Neuronal stem cell (in vitro differentiated cells): ENCODE results near the gene LRRC32.

Source experiments
- DNase-seq: peaks from one replicate; pipeline ENCODE4 v3.0.0-alpha.2; 2013; ENCODE audit warnings: low spot score
- H2AFZ ChIP-seq: one replicate; pipeline ENCODE4 v1.6.1; 2013; ENCODE audit warnings: mild to moderate bottlenecking, low read length, inconsistent platforms
- H2AK5ac ChIP-seq: 2 replicates; pipeline ENCODE4 v1.6.1; 2013; ENCODE audit warnings: low read depth, mild to moderate bottlenecking, inconsistent platforms, low read length, moderate library complexity, mixed read lengths
- H2BK120ac ChIP-seq: 2 replicates; pipeline ENCODE4 v1.6.1; 2013; ENCODE audit warnings: low read depth, mild to moderate bottlenecking, inconsistent platforms, low read length, moderate library complexity, mixed read lengths
- H2BK12ac ChIP-seq: one replicate; pipeline ENCODE4 v1.6.1; 2013; ENCODE audit warnings: low read length, inconsistent platforms
- H2BK15ac ChIP-seq: 2 replicates; pipeline ENCODE4 v1.6.1; 2013; ENCODE audit warnings: mild to moderate bottlenecking, low read length, inconsistent platforms, mixed read lengths
- H2BK5ac ChIP-seq: one replicate; pipeline ENCODE4 v1.6.1; 2013; ENCODE audit warnings: inconsistent platforms, mild to moderate bottlenecking, low read length, moderate library complexity
- H3K14ac ChIP-seq: one replicate; pipeline ENCODE4 v1.6.1; 2013; ENCODE audit warnings: low read length, inconsistent platforms
- H3K18ac ChIP-seq: 2 replicates; pipeline ENCODE4 v1.6.1; 2013; ENCODE audit warnings: low read length, inconsistent platforms
- H3K23ac ChIP-seq: 2 replicates; pipeline ENCODE4 v1.6.1; 2013; ENCODE audit warnings: low read depth, mild to moderate bottlenecking, mixed read lengths, low read length, inconsistent platforms; ENCODE audit not compliant: poor library complexity
- H3K27ac ChIP-seq: replicated peaks from 3 replicates; pipeline ENCODE4 v1.5.1; 2013; ENCODE audit warnings: low read length, inconsistent platforms
- H3K27me3 ChIP-seq, 3 experiments: 2 replicates each; pipeline ENCODE4 v1.6.1; 2013; ENCODE audit warnings: low read length in 3 of 3, mild to moderate bottlenecking in 2 of 3, inconsistent platforms in 1 of 3, low read depth in 1 of 3, mixed read lengths in 1 of 3, moderate library complexity in 1 of 3; ENCODE audit not compliant: control insufficient read depth in 3 of 3, insufficient read depth in 3 of 3
- H3K36me3 ChIP-seq, 2 donors: replicated peaks in 1 of 2; 2 replicates each; pipeline ENCODE4 v1.6.1; 2013; ENCODE audit warnings: low read length in 2 of 2; ENCODE audit not compliant: control insufficient read depth in 2 of 2, insufficient read depth in 2 of 2
- H3K4ac ChIP-seq: 2 replicates; pipeline ENCODE4 v1.6.1; 2013; ENCODE audit warnings: inconsistent platforms, mild to moderate bottlenecking, low read length, moderate library complexity
- H3K4me1 ChIP-seq, 2 donors: 1 replicate in 1 of 2; 2 replicates in 1 of 2; pipeline ENCODE4 v1.6.1; 2013; ENCODE audit warnings: low read length in 2 of 2, low read depth in 1 of 2; ENCODE audit not compliant: control insufficient read depth in 2 of 2, insufficient read depth in 1 of 2
- H3K4me2 ChIP-seq: one replicate; pipeline ENCODE4 v1.6.1; 2013; ENCODE audit warnings: mild to moderate bottlenecking, low read length, inconsistent platforms; ENCODE audit not compliant: insufficient read depth, poor library complexity, severe bottlenecking
- H3K4me3 ChIP-seq, 2 donors: 2 replicates each; pipeline ENCODE4 v1.5.1; 2013; ENCODE audit warnings: low read length in 2 of 2, mild to moderate bottlenecking in 2 of 2, inconsistent platforms in 1 of 2, moderate library complexity in 1 of 2
- H3K79me1 ChIP-seq: one replicate; pipeline ENCODE4 v1.6.1; 2013; ENCODE audit warnings: low read depth, mild to moderate bottlenecking, inconsistent platforms, low read length, moderate library complexity
- H3K9ac ChIP-seq: one replicate; pipeline ENCODE4 v1.6.1; 2013; ENCODE audit warnings: mild to moderate bottlenecking, low read depth, low read length, inconsistent platforms; ENCODE audit not compliant: poor library complexity
- H3K9me3 ChIP-seq, 2 donors: replicated peaks in 1 of 2; 2 replicates each; pipeline versions ENCODE3 to v1.6.1; 2013; ENCODE audit warnings: low read length in 2 of 2, mild to moderate bottlenecking in 2 of 2, inconsistent platforms in 1 of 2, low read depth in 1 of 2, mixed read lengths in 1 of 2, moderate library complexity in 1 of 2; ENCODE audit not compliant: control insufficient read depth in 2 of 2, insufficient read depth in 1 of 2
- H4K8ac ChIP-seq: one replicate; pipeline ENCODE4 v1.6.1; 2013; ENCODE audit warnings: low read depth, mild to moderate bottlenecking, inconsistent platforms, low read length, moderate library complexity
- H4K91ac ChIP-seq: one replicate; pipeline ENCODE4 v1.6.1; 2013; ENCODE audit warnings: low read length, low read depth, mild to moderate bottlenecking, inconsistent platforms; ENCODE audit not compliant: poor library complexity
- WGBS, 2 donors: extraction: QIAGEN DNeasy Blood & Tissue Kit; methylation state at CpG; one replicate each; pipeline ENCODE4 v1.1.7; 2013; ENCODE audit warnings: missing lambda C conversion rate in 2 of 2, mixed read lengths in 1 of 2; ENCODE audit not compliant: insufficient read length in 2 of 2, insufficient replicate concordance in 1 of 2; ENCODE audit errors: extremely low coverage in 2 of 2; 5-methylcytosine and 5-hydroxymethylcytosine counted together

LRRC32 gene

GRCh38 chr11:76655501-76656049 lies 15.0 kb downstream of the LRRC32 start:
- no peak overlapping the region for H3K27ac ChIP-seq
- H3K18ac ChIP-seq = peak overlapping the region; percentile 46
- no CpG with 5 or more reads among the region's 15 CpGs for WGBS, 2 donors
- no peak overlapping the region for H3K23ac ChIP-seq
- H2AFZ ChIP-seq = no peak overlapping the region
- H2AK5ac ChIP-seq = peak overlapping the region; percentile 38
- no peak overlapping the region for H4K91ac ChIP-seq
- H2BK120ac ChIP-seq = peak overlapping the region; percentile 4
- no peak overlapping the region for H3K4me2 ChIP-seq
- peak overlapping the region; percentile 76 for H2BK15ac ChIP-seq
- H2BK12ac ChIP-seq = no peak overlapping the region
- H3K4me3 ChIP-seq = no peak overlapping the region
- H3K9ac ChIP-seq = peak overlapping the region; percentile 35
- H2BK5ac ChIP-seq = no peak overlapping the region
- no peaks in the 10 kb centered on the region for H3K79me1 ChIP-seq
- peak overlapping the region; percentile 1 for H4K8ac ChIP-seq
- H3K4ac ChIP-seq = no peak overlapping the region
- peaks cover 0 to 3% of the 10 kb centered on the region in 2 donors for H3K4me1 ChIP-seq
- peaks cover 0 to 13% (median 0%) of the 10 kb centered on the region in 3 experiments for H3K27me3 ChIP-seq
- no peak for DNase-seq
- H3K9me3 ChIP-seq = no peaks in the 10 kb centered on the region
- H3K14ac ChIP-seq = peak overlapping the region; percentile 92
- H3K36me3 ChIP-seq = no peaks in the 10 kb centered on the region

GRCh38 chr11:76654980-76655379 lies 15.6 kb downstream of the LRRC32 start:
- no peaks in the 10 kb centered on the region for H3K36me3 ChIP-seq
- H3K23ac ChIP-seq = no peak overlapping the region
- peak overlapping the region; percentile 46 for H3K18ac ChIP-seq
- no peak overlapping the region for H3K14ac ChIP-seq
- H3K4me1 ChIP-seq = peaks cover 0 to 3% of the 10 kb centered on the region in 2 donors
- H2BK15ac ChIP-seq = peak overlapping the region; percentile 39
- H4K8ac ChIP-seq = no peak overlapping the region
- DNase-seq = no peak
- peak overlapping the region; percentile 24 for H2AFZ ChIP-seq
- H2BK12ac ChIP-seq = no peak overlapping the region
- H3K9ac ChIP-seq = no peak overlapping the region
- H3K27me3 ChIP-seq = peaks cover 0 to 13% (median 0%) of the 10 kb centered on the region in 3 experiments
- H3K9me3 ChIP-seq = peaks cover 0 to 2% of the 10 kb centered on the region in 2 donors
- no peak overlapping the region for H2BK5ac ChIP-seq
- H3K4me2 ChIP-seq = no peak overlapping the region
- H2BK120ac ChIP-seq = no peak overlapping the region
- H2AK5ac ChIP-seq = peak overlapping the region; percentile 82
- H3K27ac ChIP-seq = no peak overlapping the region
- H3K4ac ChIP-seq = no peak overlapping the region
- no CpG with 5 or more reads among the region's 4 CpGs for WGBS, 2 donors
- H3K4me3 ChIP-seq = no peak overlapping the region
- no peak overlapping the region for H4K91ac ChIP-seq
- no peaks in the 10 kb centered on the region for H3K79me1 ChIP-seq

- no peak overlapping the region for H4K91ac ChIP-seq
- no peak overlapping the region for H3K4me3 ChIP-seq
- peaks cover 0 to 2% of the 10 kb centered on the region in 2 donors for H3K9me3 ChIP-seq
- peak overlapping the region; percentile 24 for H2AFZ ChIP-seq
- H3K4ac ChIP-seq = no peak overlapping the region
- no peak overlapping the region for H3K14ac ChIP-seq
- no peak overlapping the region for H2BK5ac ChIP-seq
- no peak overlapping the region for H3K27ac ChIP-seq
- no peak overlapping the region for H3K18ac ChIP-seq
- no peaks in the 10 kb centered on the region for H3K79me1 ChIP-seq
- no CpG with 5 or more reads among the region's 12 CpGs for WGBS, 2 donors
- no peak overlapping the region for H3K4me2 ChIP-seq
- peaks cover 0 to 3% of the 10 kb centered on the region in 2 donors for H3K4me1 ChIP-seq
- no peak overlapping the region for H4K8ac ChIP-seq
- peaks cover 0 to 13% (median 0%) of the 10 kb centered on the region in 3 experiments for H3K27me3 ChIP-seq
- H2AK5ac ChIP-seq = no peak overlapping the region
- DNase-seq = no peak
- no peak overlapping the region for H2BK12ac ChIP-seq
- no peak overlapping the region for H3K23ac ChIP-seq
- no peak overlapping the region for H2BK120ac ChIP-seq
- no peak overlapping the region for H2BK15ac ChIP-seq
- no peak overlapping the region for H3K9ac ChIP-seq
- no peaks in the 10 kb centered on the region for H3K36me3 ChIP-seq
These were observed 16.2 kb downstream of the LRRC32 start for GRCh38 chr11:76654298-76654851.

GRCh38 chr11:76653674-76654284 lies 16.8 kb downstream of the LRRC32 start:
- WGBS, 2 donors = no CpG with 5 or more reads among the region's 10 CpGs
- no peak overlapping the region for H2BK120ac ChIP-seq
- no peak overlapping the region for H3K4me3 ChIP-seq
- no peaks in the 10 kb centered on the region for H3K79me1 ChIP-seq
- peaks cover 0 to 13% (median 0%) of the 10 kb centered on the region in 3 experiments for H3K27me3 ChIP-seq
- no peak overlapping the region for H3K4ac ChIP-seq
- H2AK5ac ChIP-seq = no peak overlapping the region
- H2BK12ac ChIP-seq = no peak overlapping the region
- H3K27ac ChIP-seq = no peak overlapping the region
- DNase-seq = no peak
- no peak overlapping the region for H3K18ac ChIP-seq
- H4K91ac ChIP-seq = no peak overlapping the region
- H4K8ac ChIP-seq = no peak overlapping the region
- no peak overlapping the region for H3K9ac ChIP-seq
- H2BK15ac ChIP-seq = no peak overlapping the region
- no peak overlapping the region for H3K4me2 ChIP-seq
- no peak overlapping the region for H2AFZ ChIP-seq
- peaks cover 0 to 2% of the 10 kb centered on the region in 2 donors for H3K9me3 ChIP-seq
- no peaks in the 10 kb centered on the region for H3K36me3 ChIP-seq
- peaks cover 0 to 3% of the 10 kb centered on the region in 2 donors for H3K4me1 ChIP-seq
- H2BK5ac ChIP-seq = no peak overlapping the region
- H3K23ac ChIP-seq = no peak overlapping the region
- no peak overlapping the region for H3K14ac ChIP-seq
